ENCODE measurements around the gene RARRES2. TPM values are rescaled to one million over a fixed set of nuclear protein-coding genes. Genes with fewer than 3 reads are reported as not detected.

Gene RARRES2
- total RNA-seq, 3 donors from 2014 or later, result 82.6 to 202 (median 98.9) TPM

DNA sequence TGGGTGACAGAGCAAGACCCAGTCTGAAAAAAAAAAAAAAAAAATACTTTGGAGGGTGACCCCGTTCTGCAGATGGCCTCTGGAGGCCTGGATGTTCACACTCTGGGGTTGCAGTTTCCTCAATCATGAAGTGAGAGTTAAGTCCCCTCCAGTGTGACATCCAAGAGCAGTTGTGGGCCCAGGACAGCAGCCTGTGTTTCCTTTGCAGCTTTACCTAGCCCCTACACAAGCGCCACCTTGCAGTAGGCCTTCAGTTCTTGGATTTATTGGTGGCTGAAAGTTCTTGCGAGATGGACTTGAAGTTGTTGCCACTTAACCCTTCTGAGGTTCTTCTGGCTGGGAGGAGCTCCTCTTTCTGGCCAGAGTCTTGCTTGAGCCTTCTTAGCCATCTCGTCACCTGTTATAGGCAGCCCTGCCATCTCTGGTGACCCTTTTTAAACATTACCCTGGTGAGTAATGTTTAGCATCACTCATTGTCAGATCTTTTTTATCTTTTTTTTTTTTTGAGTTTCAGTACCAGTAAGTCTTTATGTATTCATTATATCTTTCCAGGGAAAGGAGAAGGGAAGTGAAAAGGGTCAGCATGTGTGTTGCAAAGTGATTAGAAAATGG, 14.7 kb downstream of the RARRES2 start:
- no peak for ATAC-seq
- no peaks in the 10 kb centered on the region for H3K9me3 ChIP-seq
- H3K4me1 ChIP-seq (ENCODE audit: low read depth), result peaks cover 13% of the 10 kb centered on the region
- H3K4me3 ChIP-seq, result no peak overlapping the region
- TF ChIP-seq, protein P1, sequence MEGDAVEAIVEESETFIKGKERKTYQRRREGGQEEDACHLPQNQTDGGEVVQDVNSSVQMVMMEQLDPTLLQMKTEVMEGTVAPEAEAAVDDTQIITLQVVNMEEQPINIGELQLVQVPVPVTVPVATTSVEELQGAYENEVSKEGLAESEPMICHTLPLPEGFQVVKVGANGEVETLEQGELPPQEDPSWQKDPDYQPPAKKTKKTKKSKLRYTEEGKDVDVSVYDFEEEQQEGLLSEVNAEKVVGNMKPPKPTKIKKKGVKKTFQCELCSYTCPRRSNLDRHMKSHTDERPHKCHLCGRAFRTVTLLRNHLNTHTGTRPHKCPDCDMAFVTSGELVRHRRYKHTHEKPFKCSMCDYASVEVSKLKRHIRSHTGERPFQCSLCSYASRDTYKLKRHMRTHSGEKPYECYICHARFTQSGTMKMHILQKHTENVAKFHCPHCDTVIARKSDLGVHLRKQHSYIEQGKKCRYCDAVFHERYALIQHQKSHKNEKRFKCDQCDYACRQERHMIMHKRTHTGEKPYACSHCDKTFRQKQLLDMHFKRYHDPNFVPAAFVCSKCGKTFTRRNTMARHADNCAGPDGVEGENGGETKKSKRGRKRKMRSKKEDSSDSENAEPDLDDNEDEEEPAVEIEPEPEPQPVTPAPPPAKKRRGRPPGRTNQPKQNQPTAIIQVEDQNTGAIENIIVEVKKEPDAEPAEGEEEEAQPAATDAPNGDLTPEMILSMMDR (IDR thresholded peaks at IDR 0.05), result no peak
- no peaks in the 10 kb centered on the region for H3K36me3 ChIP-seq (ENCODE audit: low read depth)
- intact Hi-C loops (cut with DNase I, micrococcal nuclease), result no loop called here
- DNase-seq, result no peak

DNA sequence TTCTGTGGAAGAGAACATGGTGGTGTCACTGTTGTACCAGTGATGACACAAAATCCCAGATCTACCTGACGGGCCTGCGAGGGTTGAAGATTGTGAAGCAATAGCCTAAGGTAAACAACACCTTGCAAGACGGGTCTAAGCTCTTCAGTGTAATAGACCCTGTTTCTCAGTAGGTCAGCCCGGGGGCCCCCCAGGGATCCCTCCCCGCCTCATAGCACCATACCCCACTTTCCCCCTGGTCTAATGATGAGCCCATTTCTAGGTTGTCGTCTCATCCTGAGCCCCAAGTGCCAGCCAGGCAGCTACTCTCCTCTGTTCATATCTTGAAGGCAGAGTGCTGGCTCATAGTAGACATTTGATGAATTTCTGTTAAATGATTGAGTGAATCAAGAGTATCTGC, 15.5 kb downstream of the RARRES2 start:
- no peaks in the 10 kb centered on the region for H3K36me3 ChIP-seq (ENCODE audit: low read depth)
- no peak overlapping the region for H3K4me3 ChIP-seq
- intact Hi-C loops (cut with DNase I, micrococcal nuclease), result no loop called here
- H3K4me1 ChIP-seq (ENCODE audit: low read depth), result peaks cover 18% of the 10 kb centered on the region
- TF ChIP-seq, protein P1 (IDR thresholded peaks at IDR 0.05), result no peak
- no peak for ATAC-seq
- no peak for DNase-seq
- H3K9me3 ChIP-seq, result no peaks in the 10 kb centered on the region

DNA sequence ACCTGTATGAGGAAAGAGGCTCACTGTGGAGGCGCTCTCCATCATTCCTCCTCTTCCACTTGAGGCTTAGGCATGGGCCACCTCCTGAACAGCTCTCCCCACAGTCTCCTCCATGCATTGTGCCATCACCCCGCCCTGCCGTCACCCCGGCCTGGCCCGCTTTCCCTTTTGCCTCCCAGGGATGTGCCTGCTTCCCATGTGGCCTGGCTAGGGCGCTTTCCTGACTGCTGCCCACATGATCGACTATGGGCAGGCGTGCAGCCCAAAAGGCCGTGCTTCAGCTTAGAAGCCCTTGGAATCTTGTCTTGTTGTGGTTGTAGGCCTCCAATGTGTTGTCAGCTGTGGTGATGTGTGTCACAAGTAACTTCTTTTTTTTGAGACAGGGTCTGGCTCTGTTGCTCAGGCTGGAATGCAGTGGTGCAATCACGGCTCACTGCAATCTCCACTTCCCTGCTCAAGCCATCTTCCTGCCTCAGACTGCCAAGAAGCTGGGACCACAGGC, 16.3 kb downstream of the RARRES2 start:
- DNase-seq (peak; percentile 23 to 69 (median 58)), ATAC-seq (no peak)
- peaks cover 20% of the 10 kb centered on the region for H3K4me1 ChIP-seq (ENCODE audit: low read depth)
- H3K4me3 ChIP-seq, result no peak overlapping the region
- H3K36me3 ChIP-seq (ENCODE audit: low read depth), result no peaks in the 10 kb centered on the region
- intact Hi-C loops (cut with DNase I, micrococcal nuclease), result no loop called here
- no peaks in the 10 kb centered on the region for H3K9me3 ChIP-seq
- TF ChIP-seq, protein P1 (IDR thresholded peaks at IDR 0.05), result no peak

DNA sequence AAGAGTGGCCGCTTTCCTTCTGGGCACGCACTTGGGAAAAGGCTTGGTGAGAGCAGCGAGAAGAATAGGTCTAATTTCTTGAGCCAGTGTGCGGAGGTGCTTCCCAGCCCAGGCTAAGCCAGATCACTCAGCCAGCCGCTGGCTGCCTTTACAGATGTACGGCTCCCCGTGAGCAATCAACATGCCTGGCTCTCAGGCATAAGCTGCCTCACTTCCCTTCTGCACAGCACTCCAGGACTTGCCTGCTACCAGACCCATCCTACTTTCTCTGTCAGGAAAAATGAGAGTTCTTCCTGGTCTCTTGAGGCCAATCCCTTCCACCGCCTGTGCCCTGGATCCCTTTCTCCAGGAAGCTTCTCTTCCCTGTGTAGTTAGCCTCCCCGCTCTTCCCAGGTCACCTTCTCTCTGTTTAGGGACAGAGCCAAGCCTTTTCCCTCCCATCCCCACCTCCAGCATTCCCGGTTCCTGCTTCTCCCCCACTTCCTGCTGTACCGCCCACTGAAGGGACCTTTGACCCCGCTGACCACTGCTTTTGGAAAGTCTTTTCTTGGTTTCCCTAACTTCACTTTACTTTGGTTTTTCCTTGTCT, 17.0 kb downstream of the RARRES2 start:
- DNase-seq, result peak; percentile 52 to 65 (median 57)
- Histone ChIP-seq H3K9me3 (no peaks in the 10 kb centered on the region), H3K36me3 (ENCODE audit: low read depth) (no peaks in the 10 kb centered on the region), H3K4me3 (no peak overlapping the region), H3K4me1 (ENCODE audit: low read depth) (peaks cover 20% of the 10 kb centered on the region)
- ATAC-seq, result peak; percentile 62
- intact Hi-C loops (cut with DNase I, micrococcal nuclease), result no loop called here
- TF ChIP-seq, protein P1 (IDR thresholded peaks at IDR 0.05), result no peak

DNA sequence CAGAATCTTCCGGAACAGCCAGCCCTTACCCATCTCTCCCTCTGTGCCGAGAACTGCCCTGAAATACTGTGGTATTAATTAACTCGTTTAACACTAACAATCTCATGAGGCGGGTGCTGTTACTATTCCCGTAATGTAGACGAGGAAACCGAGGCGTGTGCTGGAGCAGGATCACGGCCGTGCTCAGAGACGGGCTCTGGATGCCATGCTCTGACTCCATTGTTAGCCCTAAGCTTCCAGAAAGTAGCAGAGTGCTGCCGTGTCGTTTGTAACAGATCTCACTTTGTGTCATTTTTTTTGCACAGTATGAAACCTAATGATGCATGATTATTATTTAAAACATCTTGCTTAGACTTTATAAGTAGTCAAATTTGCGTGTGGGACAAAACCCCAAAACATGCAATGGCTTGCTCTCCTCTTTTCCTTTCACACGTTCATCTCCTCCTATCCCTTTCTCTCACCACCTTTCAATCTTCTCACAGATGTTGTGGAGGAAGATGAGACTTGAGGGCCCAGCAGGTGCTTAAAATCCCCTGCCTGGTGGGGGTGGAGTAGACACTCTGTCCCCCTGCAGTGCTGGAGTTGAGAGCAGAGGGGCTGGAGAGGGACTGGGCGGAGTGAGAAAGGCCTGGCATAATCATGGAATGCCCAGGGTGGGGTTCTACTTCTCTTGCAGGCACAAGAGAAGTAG, 17.6 kb downstream of the RARRES2 start:
- TF ChIP-seq, protein P1 (IDR thresholded peaks at IDR 0.05), result no peak
- DNase-seq (peak in 1 of 3 donors; percentile 52), ATAC-seq (peak; percentile 56)
- Histone ChIP-seq H3K36me3 (ENCODE audit: low read depth) (no peaks in the 10 kb centered on the region), H3K4me1 (ENCODE audit: low read depth) (peaks cover 20% of the 10 kb centered on the region), H3K9me3 (no peaks in the 10 kb centered on the region), H3K4me3 (peak overlapping the region; percentile 77)
- intact Hi-C loops (cut with DNase I, micrococcal nuclease), result no loop called here
